GM19193 (cell line): ENCODE data around the gene BPTF.

Experiments used
- POLR2A ChIP-seq: IDR thresholded peaks from 4 replicates; pipeline ENCODE4 v1.6.1; 2011; ENCODE audit not compliant: insufficient read depth, insufficient read length; ENCODE audit errors: extremely low read depth

The BPTF gene

DNA sequence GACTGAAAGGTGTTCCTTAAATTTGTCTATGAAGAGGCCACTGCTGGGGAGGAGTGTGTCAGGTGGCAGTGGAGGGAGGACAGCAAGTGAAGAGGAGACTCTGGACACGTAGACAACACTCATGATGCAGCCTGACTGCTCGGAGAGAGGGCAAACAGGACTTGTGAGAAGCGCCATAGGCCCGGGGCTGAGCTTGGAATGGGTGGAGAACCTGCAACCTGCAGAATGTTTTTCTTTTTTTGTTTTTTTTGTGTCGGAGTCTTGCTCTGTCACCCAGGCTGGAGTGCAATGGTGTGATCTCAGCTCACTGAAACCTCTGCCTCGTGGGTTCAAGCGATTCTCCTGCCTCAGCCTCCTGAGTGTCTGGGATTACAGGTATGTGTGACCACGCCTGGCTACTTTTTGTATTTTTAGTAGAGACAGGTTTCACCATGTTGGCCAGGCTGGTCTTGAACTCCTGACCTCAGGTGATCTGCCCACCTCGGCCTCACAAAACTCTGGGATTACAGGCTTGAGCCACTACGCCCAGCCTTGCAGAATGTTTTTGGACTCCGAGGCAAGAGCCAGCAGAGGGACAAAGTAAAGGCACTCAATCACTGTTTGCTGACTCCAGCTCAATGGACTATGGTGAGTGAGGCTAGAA is 189.9 kb downstream of the BPTF start:
- TF ChIP-seq POLR2A = no peak

DNA sequence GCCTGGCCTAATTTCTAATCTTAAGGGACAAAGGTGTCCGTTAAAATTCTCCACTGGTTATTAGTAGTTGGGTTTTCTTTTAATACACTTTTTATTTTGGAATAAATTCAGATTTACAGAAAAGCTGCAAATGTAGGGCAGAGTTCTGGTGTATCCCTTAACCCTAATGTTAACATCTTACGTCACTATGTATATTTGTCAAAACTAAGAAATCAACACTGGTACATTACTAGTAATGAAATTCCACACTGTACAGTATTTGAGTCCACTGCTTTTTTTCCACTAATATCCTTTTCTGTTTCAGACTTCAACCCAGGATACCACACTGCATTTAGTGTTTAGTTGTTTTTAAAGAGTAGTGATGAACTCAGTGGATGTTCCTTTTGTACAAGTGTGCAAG is 191.5 kb downstream of the BPTF start:
- TF ChIP-seq POLR2A = no peak

GRCh38 chr17:68019336-68019674 is 194.0 kb downstream of the BPTF start:
- no peak for TF ChIP-seq POLR2A

DNA sequence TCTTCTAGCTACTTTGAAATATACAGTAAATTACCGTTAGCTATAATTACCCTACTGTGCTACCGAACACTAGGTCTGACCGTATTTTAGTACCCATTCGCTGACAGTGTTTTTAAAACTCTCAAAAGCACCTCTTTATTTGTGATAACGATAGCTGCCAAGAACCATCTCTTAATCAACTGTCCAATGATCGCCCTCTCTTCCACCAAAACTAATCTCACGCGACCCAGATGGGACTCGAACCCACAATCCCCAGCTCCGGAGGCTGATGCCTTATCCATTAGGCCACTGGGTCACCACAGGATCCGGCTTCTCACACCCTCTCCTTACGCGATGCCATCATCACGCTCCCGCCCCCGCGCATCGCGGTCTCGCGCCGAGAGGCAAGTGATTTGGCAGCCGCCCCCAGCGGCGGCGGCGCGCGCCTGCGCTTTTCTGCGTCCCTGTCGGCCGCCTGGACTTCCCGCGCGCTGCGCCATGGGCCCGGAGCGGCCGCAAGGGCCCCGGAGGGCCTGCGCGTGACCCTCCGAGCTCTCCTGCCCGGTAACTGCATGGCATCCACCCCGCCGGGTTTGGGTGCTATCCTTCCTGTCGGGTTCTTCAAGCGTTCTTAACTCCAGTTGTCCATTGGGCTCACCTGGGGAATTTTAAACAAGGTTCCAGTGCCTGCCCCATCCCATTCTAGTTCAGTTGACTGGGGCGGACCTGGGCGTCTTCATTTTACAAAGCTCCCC is 194.5 kb downstream of the BPTF start:
- TF ChIP-seq POLR2A = peak; percentile 88

GRCh38 chr17:68020409-68020756 is 195.1 kb downstream of the BPTF start:
- no peak for TF ChIP-seq POLR2A

- TF ChIP-seq POLR2A = no peak
Measured at GRCh38 chr17:68021963-68022362, 196.7 kb downstream of the BPTF start.

GRCh38 chr17:68029512-68030215 is 204.4 kb downstream of the BPTF start:
- TF ChIP-seq POLR2A = no peak
